Measurements from ENCODE around the gene BTBD17. TPM values are rescaled to one million over a fixed set of nuclear protein-coding genes. Genes with fewer than 3 reads are reported as not detected.

Gene BTBD17
- total RNA-seq, 1 donor from 2014 or later = not detected

DNA sequence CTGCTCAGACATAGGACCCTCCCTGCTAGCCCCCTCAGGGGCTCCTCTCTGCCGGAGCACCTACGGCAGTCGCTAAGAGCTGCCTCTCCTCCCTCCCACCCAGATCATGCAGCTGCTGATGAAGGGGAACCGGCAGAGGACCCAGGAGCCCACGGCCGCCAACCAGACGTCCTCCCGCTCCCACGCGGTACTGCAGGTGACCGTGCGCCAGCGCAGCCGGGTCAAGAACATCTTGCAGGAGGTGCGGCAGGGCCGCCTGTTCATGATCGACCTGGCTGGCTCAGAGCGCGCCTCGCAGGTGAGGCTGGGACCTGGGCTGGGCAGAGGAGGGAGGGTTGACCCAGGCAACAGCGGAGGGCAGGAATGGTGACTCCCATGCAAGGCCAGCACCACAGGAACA lies 17.0 kb downstream of the BTBD17 start:
- no peak overlapping the region for H3K4me3 ChIP-seq
- no peak overlapping the region for H3K27ac ChIP-seq
- no peaks in the 10 kb centered on the region for H3K4me1 ChIP-seq
- H3K9me3 ChIP-seq = no peaks in the 10 kb centered on the region
- H3K36me3 ChIP-seq = no peaks in the 10 kb centered on the region
- H3K27me3 ChIP-seq (ENCODE audit: low read depth) = peaks cover 35% of the 10 kb centered on the region
- intact Hi-C loops (cut with DNase I) = no loop called here
- DNase-seq (no peak), ATAC-seq (no peak)
- TF ChIP-seq, protein P1, sequence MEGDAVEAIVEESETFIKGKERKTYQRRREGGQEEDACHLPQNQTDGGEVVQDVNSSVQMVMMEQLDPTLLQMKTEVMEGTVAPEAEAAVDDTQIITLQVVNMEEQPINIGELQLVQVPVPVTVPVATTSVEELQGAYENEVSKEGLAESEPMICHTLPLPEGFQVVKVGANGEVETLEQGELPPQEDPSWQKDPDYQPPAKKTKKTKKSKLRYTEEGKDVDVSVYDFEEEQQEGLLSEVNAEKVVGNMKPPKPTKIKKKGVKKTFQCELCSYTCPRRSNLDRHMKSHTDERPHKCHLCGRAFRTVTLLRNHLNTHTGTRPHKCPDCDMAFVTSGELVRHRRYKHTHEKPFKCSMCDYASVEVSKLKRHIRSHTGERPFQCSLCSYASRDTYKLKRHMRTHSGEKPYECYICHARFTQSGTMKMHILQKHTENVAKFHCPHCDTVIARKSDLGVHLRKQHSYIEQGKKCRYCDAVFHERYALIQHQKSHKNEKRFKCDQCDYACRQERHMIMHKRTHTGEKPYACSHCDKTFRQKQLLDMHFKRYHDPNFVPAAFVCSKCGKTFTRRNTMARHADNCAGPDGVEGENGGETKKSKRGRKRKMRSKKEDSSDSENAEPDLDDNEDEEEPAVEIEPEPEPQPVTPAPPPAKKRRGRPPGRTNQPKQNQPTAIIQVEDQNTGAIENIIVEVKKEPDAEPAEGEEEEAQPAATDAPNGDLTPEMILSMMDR (IDR thresholded peaks at IDR 0.05) = no peak

DNA sequence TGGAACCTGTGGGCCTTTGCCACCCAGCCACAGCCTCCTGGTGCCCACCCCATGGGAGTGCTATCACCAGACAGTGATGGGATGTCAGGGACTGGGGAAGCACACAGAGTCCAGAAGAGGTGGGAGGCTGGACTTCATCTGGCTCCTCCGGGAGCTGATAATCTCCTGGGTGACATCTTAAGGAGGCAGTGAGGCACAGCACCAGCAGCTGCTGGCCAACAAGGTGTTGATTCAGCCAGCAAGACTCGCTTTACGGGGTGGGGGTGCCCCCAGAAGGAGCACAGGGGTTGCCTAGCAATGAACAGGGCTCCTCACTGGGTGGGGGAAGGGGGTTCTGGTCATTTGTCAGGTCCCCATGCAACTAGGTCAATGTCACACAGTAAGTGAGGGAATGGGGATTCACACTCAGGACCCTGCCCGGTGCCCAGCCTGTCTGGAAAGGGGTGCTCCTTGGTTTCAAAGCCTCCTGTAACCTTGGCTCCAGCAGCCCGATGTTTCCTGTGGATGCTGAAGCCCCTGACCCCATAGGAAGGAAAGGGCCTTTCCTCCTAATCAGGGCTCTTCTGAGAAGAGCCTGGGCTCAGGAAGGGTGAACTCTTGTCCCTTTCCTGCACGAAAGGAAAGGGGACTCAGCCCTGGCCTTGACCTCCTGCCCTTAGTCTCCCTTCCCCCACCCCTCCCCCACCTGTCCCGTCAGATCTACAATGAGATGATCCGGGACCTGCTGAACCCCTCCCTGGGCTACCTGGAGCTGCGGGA lies 18.0 kb downstream of the BTBD17 start:
- no peaks in the 10 kb centered on the region for H3K36me3 ChIP-seq
- DNase-seq = no peak
- no peak overlapping the region for H3K27ac ChIP-seq
- TF ChIP-seq, protein P1 (IDR thresholded peaks at IDR 0.05) = no peak
- intact Hi-C loops (cut with DNase I) = no loop called here
- H3K27me3 ChIP-seq (ENCODE audit: low read depth) = peaks cover 28% of the 10 kb centered on the region
- no peak for ATAC-seq
- H3K4me1 ChIP-seq = no peaks in the 10 kb centered on the region
- no peak overlapping the region for H3K4me3 ChIP-seq
- H3K9me3 ChIP-seq = no peaks in the 10 kb centered on the region

- Histone ChIP-seq H3K4me3 (no peak overlapping the region), H3K4me1 (no peaks in the 10 kb centered on the region), H3K36me3 (no peaks in the 10 kb centered on the region), H3K27me3 (ENCODE audit: low read depth) (peaks cover 28% of the 10 kb centered on the region), H3K27ac (no peak overlapping the region), H3K9me3 (no peaks in the 10 kb centered on the region)
- ATAC-seq (no peak), DNase-seq (no peak)
- intact Hi-C loops (cut with DNase I) = no loop called here
- TF ChIP-seq, protein P1 (IDR thresholded peaks at IDR 0.05) = no peak
Measured at GRCh38 chr17:74343121-74343520, 18.5 kb downstream of the BTBD17 start.

DNA sequence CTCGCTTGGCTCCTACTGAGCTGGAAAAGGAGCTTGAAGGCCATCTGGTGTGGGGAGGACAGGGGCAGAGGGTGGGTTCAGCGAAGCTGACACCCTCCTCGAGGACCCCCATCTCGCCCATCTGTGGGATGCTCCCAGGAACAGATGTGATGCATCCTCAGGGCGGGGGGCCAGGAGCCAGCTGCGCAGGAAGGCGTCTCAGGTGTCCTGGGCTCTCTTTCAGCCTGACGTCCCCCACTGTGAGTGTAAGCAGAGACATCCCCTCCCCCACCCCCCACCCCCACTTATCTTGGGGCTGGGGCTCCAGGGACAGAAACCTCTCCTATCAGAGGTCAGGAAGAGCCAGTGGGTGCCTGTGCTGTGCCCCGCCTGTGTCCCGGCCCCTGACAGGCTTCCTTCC lies 19.4 kb downstream of the BTBD17 start:
- TF ChIP-seq, protein P1 (IDR thresholded peaks at IDR 0.05) = no peak
- Histone ChIP-seq H3K36me3 (no peaks in the 10 kb centered on the region), H3K9me3 (no peaks in the 10 kb centered on the region), H3K27me3 (ENCODE audit: low read depth) (peaks cover 28% of the 10 kb centered on the region), H3K4me1 (no peaks in the 10 kb centered on the region), H3K4me3 (no peak overlapping the region), H3K27ac (no peak overlapping the region)
- ATAC-seq (no peak), DNase-seq (no peak)
- intact Hi-C loops (cut with DNase I) = no loop called here

- DNase-seq = no peak
- TF ChIP-seq, protein P1 (IDR thresholded peaks at IDR 0.05) = no peak
- intact Hi-C loops (cut with DNase I) = no loop called here
Measured at GRCh38 chr17:74340470-74341023, 21.1 kb downstream of the BTBD17 start.

More at GRCh38 chr17:74340470-74341023, 21.1 kb downstream of the BTBD17 start:
- H3K4me1 ChIP-seq = no peaks in the 10 kb centered on the region
- H3K27ac ChIP-seq = no peak overlapping the region
- no peaks in the 10 kb centered on the region for H3K36me3 ChIP-seq
- no peaks in the 10 kb centered on the region for H3K9me3 ChIP-seq
- H3K27me3 ChIP-seq (ENCODE audit: low read depth) = peaks cover 24% of the 10 kb centered on the region
- no peak overlapping the region for H3K4me3 ChIP-seq
- ATAC-seq = no peak
